ENCODE measurements around the gene PLET1. TPM values are rescaled to one million over a fixed set of nuclear protein-coding genes. Genes with fewer than 3 reads are reported as not detected.

Gene PLET1
- total RNA-seq, 3 donors from 2014 or later (not counting 1 experiment from before 2014, with no cell fraction given), result not detected

DNA sequence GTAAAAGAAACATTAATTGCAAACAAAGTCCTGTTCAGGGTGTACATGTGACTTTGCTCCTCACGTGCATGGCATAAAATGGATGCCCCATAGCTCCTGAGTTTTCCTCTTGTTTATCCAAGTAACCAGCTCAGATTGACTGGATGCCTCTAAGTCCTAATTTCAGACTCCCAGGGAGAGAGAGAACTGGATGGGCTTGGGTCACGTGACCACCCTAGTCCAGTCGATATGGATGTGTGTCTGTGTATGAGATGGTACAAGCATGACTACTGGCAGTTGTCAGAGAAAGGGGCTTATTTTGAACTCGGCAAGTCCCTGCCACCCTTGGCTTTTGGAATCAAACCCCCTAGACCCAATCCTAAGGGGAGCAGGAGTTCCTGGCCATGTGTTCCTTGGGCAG is 35.4 kb upstream of the PLET1 start:
- Histone ChIP-seq H3K4me3 (ENCODE audit: low read length) (no peak overlapping the region), H3K27me3 (ENCODE audit: control insufficient read depth, insufficient read depth, low read length) (no peaks in the 10 kb centered on the region), H3K4me1 (ENCODE audit: control insufficient read depth, insufficient read depth, low read length) (peaks cover 13% of the 10 kb centered on the region), H3K27ac (ENCODE audit: low read length) (no peak overlapping the region), H3K9me3 (ENCODE audit: control insufficient read depth, insufficient read depth, low read length) (no peaks in the 10 kb centered on the region), H3K36me3 (ENCODE audit: control insufficient read depth, insufficient read depth, low read length) (no peaks in the 10 kb centered on the region)
- peaks cover 7% of the 10 kb centered on the region for H3K36me3 Mint-ChIP-seq
- no peaks in the 10 kb centered on the region for H3K27me3 Mint-ChIP-seq (ENCODE audit: low read depth in 2 of 2)
- WGBS (ENCODE audit: insufficient coverage), result 98% methylated on average over 3 of the region's 4 CpGs
- ATAC-seq, result no peak
- intact Hi-C loops (cut with micrococcal nuclease), result no loop called here
- H3K4me3 Mint-ChIP-seq, result no peak overlapping the region
- H3K4me1 Mint-ChIP-seq, result peaks cover 7 to 25% of the 10 kb centered on the region in 2 donors
- TF ChIP-seq, protein P1, sequence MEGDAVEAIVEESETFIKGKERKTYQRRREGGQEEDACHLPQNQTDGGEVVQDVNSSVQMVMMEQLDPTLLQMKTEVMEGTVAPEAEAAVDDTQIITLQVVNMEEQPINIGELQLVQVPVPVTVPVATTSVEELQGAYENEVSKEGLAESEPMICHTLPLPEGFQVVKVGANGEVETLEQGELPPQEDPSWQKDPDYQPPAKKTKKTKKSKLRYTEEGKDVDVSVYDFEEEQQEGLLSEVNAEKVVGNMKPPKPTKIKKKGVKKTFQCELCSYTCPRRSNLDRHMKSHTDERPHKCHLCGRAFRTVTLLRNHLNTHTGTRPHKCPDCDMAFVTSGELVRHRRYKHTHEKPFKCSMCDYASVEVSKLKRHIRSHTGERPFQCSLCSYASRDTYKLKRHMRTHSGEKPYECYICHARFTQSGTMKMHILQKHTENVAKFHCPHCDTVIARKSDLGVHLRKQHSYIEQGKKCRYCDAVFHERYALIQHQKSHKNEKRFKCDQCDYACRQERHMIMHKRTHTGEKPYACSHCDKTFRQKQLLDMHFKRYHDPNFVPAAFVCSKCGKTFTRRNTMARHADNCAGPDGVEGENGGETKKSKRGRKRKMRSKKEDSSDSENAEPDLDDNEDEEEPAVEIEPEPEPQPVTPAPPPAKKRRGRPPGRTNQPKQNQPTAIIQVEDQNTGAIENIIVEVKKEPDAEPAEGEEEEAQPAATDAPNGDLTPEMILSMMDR (IDR thresholded peaks at IDR 0.05), result no peak
- H3K9me3 Mint-ChIP-seq, result no peaks in the 10 kb centered on the region
- peak overlapping the region in 1 of 2 donors; percentile 80 for H3K27ac Mint-ChIP-seq
- no peak for DNase-seq

DNA sequence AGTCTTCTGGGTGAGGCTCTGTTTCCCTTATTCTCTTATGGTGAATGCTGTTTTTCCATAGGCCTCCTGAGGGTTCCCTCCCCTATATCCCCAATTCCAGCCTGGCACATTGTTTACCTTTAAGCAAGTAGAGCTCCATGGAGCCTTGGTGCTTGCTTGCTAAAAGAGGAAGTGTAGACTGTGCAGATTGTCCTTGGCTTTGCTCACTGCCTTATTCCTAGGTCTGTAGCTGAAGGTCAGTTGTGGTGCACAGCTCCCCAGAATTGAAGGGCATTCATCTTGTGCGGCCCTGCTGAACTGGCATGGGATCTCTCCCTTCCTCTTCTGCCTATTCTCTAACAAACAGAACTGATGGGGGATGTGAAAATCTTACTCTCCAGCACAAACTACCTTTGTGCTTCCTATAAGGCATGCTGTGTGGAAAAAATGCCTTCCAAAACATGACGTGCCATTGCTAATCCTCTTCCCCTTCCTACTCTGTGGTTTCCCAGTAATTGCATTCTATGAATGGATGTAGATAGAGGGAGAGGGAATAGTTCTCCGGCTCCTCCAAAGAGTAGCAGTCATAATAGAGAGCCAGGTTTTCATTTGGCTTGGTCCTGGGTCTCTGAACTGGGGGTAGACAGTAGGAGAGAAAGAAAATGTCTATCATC is 34.2 kb upstream of the PLET1 start:
- Histone ChIP-seq H3K4me1 (ENCODE audit: control insufficient read depth, insufficient read depth, low read length) (peaks cover 19% of the 10 kb centered on the region), H3K27ac (ENCODE audit: low read length) (no peak overlapping the region), H3K27me3 (ENCODE audit: control insufficient read depth, insufficient read depth, low read length) (no peaks in the 10 kb centered on the region), H3K4me3 (ENCODE audit: low read length) (no peak overlapping the region), H3K9me3 (ENCODE audit: control insufficient read depth, insufficient read depth, low read length) (no peaks in the 10 kb centered on the region), H3K36me3 (ENCODE audit: control insufficient read depth, insufficient read depth, low read length) (no peaks in the 10 kb centered on the region)
- H3K4me3 Mint-ChIP-seq, result no peak overlapping the region
- intact Hi-C loops (cut with micrococcal nuclease), result no loop called here
- peak overlapping the region in 1 of 2 donors; percentile 80 for H3K27ac Mint-ChIP-seq
- H3K4me1 Mint-ChIP-seq, result peaks cover 16 to 30% of the 10 kb centered on the region in 2 donors
- ATAC-seq (no peak), DNase-seq (no peak)
- TF ChIP-seq, protein P1 (IDR thresholded peaks at IDR 0.05), result no peak
- 83% methylated on average over 2 of the region's 3 CpGs for WGBS (ENCODE audit: insufficient coverage)
- no peaks in the 10 kb centered on the region for H3K9me3 Mint-ChIP-seq
- H3K36me3 Mint-ChIP-seq, result peaks cover 7% of the 10 kb centered on the region
- H3K27me3 Mint-ChIP-seq (ENCODE audit: low read depth in 2 of 2), result no peaks in the 10 kb centered on the region

DNA sequence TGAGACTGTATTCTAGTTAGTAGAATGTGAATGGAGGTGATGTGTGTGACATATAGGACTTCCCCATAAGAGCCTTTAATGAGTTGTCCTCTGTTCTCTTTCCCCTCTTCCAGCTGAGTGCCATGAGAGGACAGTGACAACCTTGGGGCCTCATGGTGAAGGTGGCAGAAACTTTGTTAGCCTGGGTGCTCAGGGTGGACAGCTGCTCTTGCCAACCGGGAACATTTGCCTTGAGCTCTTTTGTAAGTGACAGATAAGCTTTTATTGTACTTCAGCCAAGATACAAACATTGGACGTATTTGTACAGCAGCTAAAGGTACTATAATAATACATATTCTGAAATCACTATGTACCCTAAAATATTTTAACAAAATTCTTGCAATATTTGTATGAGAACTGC is 33.0 kb upstream of the PLET1 start:
- no CpG with 5 or more reads among the region's 2 CpGs for WGBS (ENCODE audit: insufficient coverage)
- ATAC-seq (no peak), DNase-seq (no peak)
- peaks cover 19 to 30% of the 10 kb centered on the region in 2 donors for H3K4me1 Mint-ChIP-seq
- no peaks in the 10 kb centered on the region for H3K36me3 ChIP-seq (ENCODE audit: control insufficient read depth, insufficient read depth, low read length)
- no peaks in the 10 kb centered on the region for H3K27me3 ChIP-seq (ENCODE audit: control insufficient read depth, insufficient read depth, low read length)
- H3K4me3 ChIP-seq (ENCODE audit: low read length), result no peak overlapping the region
- no peak overlapping the region for H3K4me3 Mint-ChIP-seq
- H3K36me3 Mint-ChIP-seq, result peaks cover 7% of the 10 kb centered on the region
- H3K27ac Mint-ChIP-seq, result peak overlapping the region in 1 of 2 donors; percentile 80
- intact Hi-C loops (cut with micrococcal nuclease), result no loop called here
- H3K9me3 ChIP-seq (ENCODE audit: control insufficient read depth, insufficient read depth, low read length), result no peaks in the 10 kb centered on the region
- H3K4me1 ChIP-seq (ENCODE audit: control insufficient read depth, insufficient read depth, low read length), result peaks cover 23% of the 10 kb centered on the region
- H3K9me3 Mint-ChIP-seq, result no peaks in the 10 kb centered on the region
- H3K27me3 Mint-ChIP-seq (ENCODE audit: low read depth in 2 of 2), result no peaks in the 10 kb centered on the region
- H3K27ac ChIP-seq (ENCODE audit: low read length), result no peak overlapping the region
- TF ChIP-seq, protein P1 (IDR thresholded peaks at IDR 0.05), result no peak
